Activated T-cell treated with anti-CD3 and anti-CD28 coated beads, Interleukin-2, amount 50 U/mL, for 24 hours (primary cell): Measurements from ENCODE around the gene NRG2.

ENCODE experiments used
- DNase-seq: peaks from one replicate; pipeline ENCODE4 v3.0.0-alpha.2; 2020
- H3K27ac Mint-ChIP-seq: 2 replicates; pipeline ENCODE4 v1.8.0; 2020; ENCODE audit warnings: mild to moderate bottlenecking, mixed read lengths
- H3K27me3 Mint-ChIP-seq: 2 replicates; pipeline ENCODE4 v1.8.0; 2020; ENCODE audit warnings: mixed read lengths
- H3K36me3 Mint-ChIP-seq: 2 replicates; pipeline ENCODE4 v1.8.0; 2020; ENCODE audit warnings: low read depth, mixed read lengths
- H3K4me1 Mint-ChIP-seq: 2 replicates; pipeline ENCODE4 v1.8.0; 2020; ENCODE audit warnings: low read depth, mixed read lengths
- H3K4me3 Mint-ChIP-seq: 2 replicates; pipeline ENCODE4 v1.8.0; 2020; ENCODE audit warnings: mild to moderate bottlenecking, moderate library complexity, mixed read lengths
- H3K9me3 Mint-ChIP-seq: 2 replicates; pipeline ENCODE4 v1.8.0; 2020; ENCODE audit warnings: mixed read lengths

NRG2 gene

GRCh38 chr5:139896718-139897117 lies 146.4 kb downstream of the NRG2 start:
- Mint-ChIP-seq H3K4me1 (no peaks in the 10 kb centered on the region), H3K27ac (no peak overlapping the region), H3K27me3 (peaks cover 27% of the 10 kb centered on the region), H3K36me3 (no peaks in the 10 kb centered on the region), H3K4me3 (no peak overlapping the region), H3K9me3 (no peaks in the 10 kb centered on the region)
- DNase-seq, result no peak

- no peak overlapping the region for H3K4me3 Mint-ChIP-seq
- H3K27me3 Mint-ChIP-seq, result peaks cover 16% of the 10 kb centered on the region
- no peaks in the 10 kb centered on the region for H3K9me3 Mint-ChIP-seq
- H3K36me3 Mint-ChIP-seq, result no peaks in the 10 kb centered on the region
- no peak overlapping the region for H3K27ac Mint-ChIP-seq
- no peaks in the 10 kb centered on the region for H3K4me1 Mint-ChIP-seq
- DNase-seq, result no peak
These were observed 147.5 kb downstream of the NRG2 start for GRCh38 chr5:139895647-139896046.

- Mint-ChIP-seq H3K36me3 (no peaks in the 10 kb centered on the region), H3K9me3 (no peaks in the 10 kb centered on the region), H3K27me3 (peaks cover 16% of the 10 kb centered on the region), H3K4me1 (no peaks in the 10 kb centered on the region), H3K4me3 (no peak overlapping the region), H3K27ac (no peak overlapping the region)
- no peak for DNase-seq
These were observed 148.1 kb downstream of the NRG2 start for GRCh38 chr5:139895046-139895445.

GRCh38 chr5:139893873-139894272 lies 149.2 kb downstream of the NRG2 start:
- Mint-ChIP-seq H3K27ac (no peak overlapping the region), H3K27me3 (peaks cover 15% of the 10 kb centered on the region), H3K36me3 (no peaks in the 10 kb centered on the region), H3K4me3 (no peak overlapping the region), H3K4me1 (no peaks in the 10 kb centered on the region), H3K9me3 (no peaks in the 10 kb centered on the region)
- no peak for DNase-seq

GRCh38 chr5:139889410-139889809 lies 153.7 kb downstream of the NRG2 start:
- Mint-ChIP-seq H3K4me1 (no peaks in the 10 kb centered on the region), H3K27ac (no peak overlapping the region), H3K27me3 (peaks cover 6% of the 10 kb centered on the region), H3K36me3 (no peaks in the 10 kb centered on the region), H3K4me3 (no peak overlapping the region), H3K9me3 (no peaks in the 10 kb centered on the region)
- DNase-seq, result no peak

- H3K9me3 Mint-ChIP-seq, result no peaks in the 10 kb centered on the region
- no peak overlapping the region for H3K27ac Mint-ChIP-seq
These were observed 154.7 kb downstream of the NRG2 start for GRCh38 chr5:139888370-139888769.

GRCh38 chr5:139886213-139886612 lies 156.9 kb downstream of the NRG2 start:
- no peaks in the 10 kb centered on the region for H3K9me3 Mint-ChIP-seq
- H3K27ac Mint-ChIP-seq, result no peak overlapping the region
- no peak overlapping the region for H3K4me3 Mint-ChIP-seq
- H3K4me1 Mint-ChIP-seq, result no peaks in the 10 kb centered on the region
- H3K27me3 Mint-ChIP-seq, result peaks cover 3% of the 10 kb centered on the region
- DNase-seq, result no peak
- H3K36me3 Mint-ChIP-seq, result no peaks in the 10 kb centered on the region

More at GRCh38 chr5:139888370-139888769, 154.7 kb downstream of the NRG2 start:
- DNase-seq, result no peak
- no peaks in the 10 kb centered on the region for H3K36me3 Mint-ChIP-seq
- no peak overlapping the region for H3K4me3 Mint-ChIP-seq
- no peaks in the 10 kb centered on the region for H3K4me1 Mint-ChIP-seq
- H3K27me3 Mint-ChIP-seq, result peaks cover 10% of the 10 kb centered on the region

GRCh38 chr5:139885857-139886208 lies 157.3 kb downstream of the NRG2 start:
- Mint-ChIP-seq H3K36me3 (no peaks in the 10 kb centered on the region), H3K9me3 (no peaks in the 10 kb centered on the region), H3K27me3 (peaks cover 3% of the 10 kb centered on the region), H3K4me1 (no peaks in the 10 kb centered on the region), H3K4me3 (no peak overlapping the region), H3K27ac (no peak overlapping the region)
- no peak for DNase-seq

GRCh38 chr5:139885172-139885856 lies 157.8 kb downstream of the NRG2 start:
- H3K4me3 Mint-ChIP-seq, result no peak overlapping the region
- DNase-seq, result no peak
- H3K27me3 Mint-ChIP-seq, result peaks cover 3% of the 10 kb centered on the region
- H3K9me3 Mint-ChIP-seq, result no peaks in the 10 kb centered on the region
- no peak overlapping the region for H3K27ac Mint-ChIP-seq
- no peaks in the 10 kb centered on the region for H3K4me1 Mint-ChIP-seq
- H3K36me3 Mint-ChIP-seq, result no peaks in the 10 kb centered on the region

GRCh38 chr5:139884734-139885133 lies 158.4 kb downstream of the NRG2 start:
- H3K27me3 Mint-ChIP-seq, result peaks cover 3% of the 10 kb centered on the region
- no peaks in the 10 kb centered on the region for H3K4me1 Mint-ChIP-seq
- no peaks in the 10 kb centered on the region for H3K36me3 Mint-ChIP-seq
- H3K9me3 Mint-ChIP-seq, result no peaks in the 10 kb centered on the region
- DNase-seq, result no peak
- no peak overlapping the region for H3K27ac Mint-ChIP-seq
- no peak overlapping the region for H3K4me3 Mint-ChIP-seq

GRCh38 chr5:139884144-139884543 lies 159.0 kb downstream of the NRG2 start:
- Mint-ChIP-seq H3K9me3 (no peaks in the 10 kb centered on the region), H3K4me1 (no peaks in the 10 kb centered on the region), H3K27me3 (peaks cover 3% of the 10 kb centered on the region), H3K27ac (no peak overlapping the region), H3K4me3 (no peak overlapping the region), H3K36me3 (no peaks in the 10 kb centered on the region)
- no peak for DNase-seq

GRCh38 chr5:139882961-139883539 lies 160.0 kb downstream of the NRG2 start:
- no peaks in the 10 kb centered on the region for H3K9me3 Mint-ChIP-seq
- H3K4me3 Mint-ChIP-seq, result no peak overlapping the region
- H3K27me3 Mint-ChIP-seq, result peaks cover 3% of the 10 kb centered on the region
- H3K36me3 Mint-ChIP-seq, result no peaks in the 10 kb centered on the region
- H3K4me1 Mint-ChIP-seq, result no peaks in the 10 kb centered on the region
- no peak for DNase-seq
- H3K27ac Mint-ChIP-seq, result no peak overlapping the region

GRCh38 chr5:139882316-139882715 lies 160.8 kb downstream of the NRG2 start:
- H3K27ac Mint-ChIP-seq, result no peak overlapping the region
- no peak for DNase-seq
- peaks cover 3% of the 10 kb centered on the region for H3K27me3 Mint-ChIP-seq
- H3K36me3 Mint-ChIP-seq, result no peaks in the 10 kb centered on the region
- no peak overlapping the region for H3K4me3 Mint-ChIP-seq
- H3K4me1 Mint-ChIP-seq, result no peaks in the 10 kb centered on the region
- no peaks in the 10 kb centered on the region for H3K9me3 Mint-ChIP-seq

GRCh38 chr5:139881143-139881733 lies 161.9 kb downstream of the NRG2 start:
- H3K9me3 Mint-ChIP-seq, result no peaks in the 10 kb centered on the region
- no peak for DNase-seq
- H3K4me1 Mint-ChIP-seq, result no peaks in the 10 kb centered on the region
- no peak overlapping the region for H3K27ac Mint-ChIP-seq
- H3K27me3 Mint-ChIP-seq, result peaks cover 3% of the 10 kb centered on the region
- no peaks in the 10 kb centered on the region for H3K36me3 Mint-ChIP-seq
- no peak overlapping the region for H3K4me3 Mint-ChIP-seq

GRCh38 chr5:139880416-139881142 lies 162.5 kb downstream of the NRG2 start:
- Mint-ChIP-seq H3K27me3 (peaks cover 3% of the 10 kb centered on the region), H3K27ac (no peak overlapping the region), H3K36me3 (no peaks in the 10 kb centered on the region), H3K9me3 (no peaks in the 10 kb centered on the region), H3K4me1 (no peaks in the 10 kb centered on the region), H3K4me3 (no peak overlapping the region)
- no peak for DNase-seq
